ENCODE data around the gene ADAMTS2. TPM values are rescaled to one million over a fixed set of nuclear protein-coding genes. Genes with fewer than 3 reads are reported as not detected.
"Not testable (repeated sequence)": the region's sequence is repeated elsewhere in the genome, so short reads cannot be mapped to it uniquely, and the experiment has no call there.

ADAMTS2 gene
- total RNA-seq, 1 donor from 2014 or later, result not detected

GRCh38 chr5:179296150-179296821, 49.0 kb downstream of the ADAMTS2 start:
- intact Hi-C loops (cut with micrococcal nuclease), result no loop called here

DNA sequence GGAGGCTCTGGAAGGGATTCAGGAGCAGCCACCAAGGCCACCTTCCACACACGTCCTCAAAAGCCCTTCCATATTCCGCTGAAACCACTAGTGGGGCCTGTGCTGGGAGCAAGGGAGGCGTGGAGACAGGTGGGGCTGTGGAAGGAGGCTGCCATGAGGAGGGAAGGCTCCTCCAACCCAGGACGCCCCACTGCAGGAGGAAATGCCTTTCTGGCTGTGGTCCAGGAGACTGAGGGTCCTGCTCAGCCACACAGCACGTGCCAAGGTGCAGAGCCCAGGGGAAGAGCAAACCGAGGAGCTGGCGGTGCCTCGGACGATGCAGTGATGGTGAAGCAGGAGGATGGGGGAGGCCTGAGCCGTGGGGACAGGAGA, 49.5 kb downstream of the ADAMTS2 start:
- intact Hi-C loops (cut with micrococcal nuclease), result no loop called here

GRCh38 chr5:179294891-179295777, 50.1 kb downstream of the ADAMTS2 start:
- intact Hi-C loops (cut with micrococcal nuclease), result no loop called here

DNA sequence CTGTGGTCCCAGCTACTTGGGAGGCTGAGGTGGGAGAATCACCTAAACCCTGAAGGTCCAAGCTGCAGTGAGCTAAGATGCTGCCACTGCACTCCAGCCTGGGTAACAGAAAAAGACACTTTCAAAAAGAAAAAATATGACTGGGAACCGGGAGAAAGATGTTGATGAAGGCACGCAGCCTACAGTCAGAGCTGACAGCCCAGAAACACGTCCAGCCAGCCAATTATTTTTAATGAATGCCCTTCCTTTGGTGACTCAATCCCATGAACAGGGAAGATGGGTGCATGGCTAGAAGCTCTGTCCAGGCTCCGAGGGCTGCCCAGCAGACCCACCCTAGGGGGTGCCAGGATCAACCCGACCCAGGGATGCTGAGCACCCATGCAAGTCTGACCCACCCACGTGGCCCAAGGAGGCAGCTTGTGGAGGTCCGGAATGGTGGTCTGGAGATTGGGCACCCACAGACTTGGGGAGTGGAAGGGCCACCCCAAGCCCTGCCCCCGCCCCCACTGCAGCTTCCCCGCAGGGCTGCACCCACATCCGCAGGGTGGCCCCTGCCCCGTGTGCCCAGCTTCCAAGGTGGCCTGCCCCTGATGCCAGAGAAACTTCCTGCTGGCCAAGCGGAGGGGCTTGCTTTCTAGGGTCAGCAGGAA, 51.0 kb downstream of the ADAMTS2 start:
- intact Hi-C loops (cut with micrococcal nuclease), result no loop called here

- intact Hi-C loops (cut with micrococcal nuclease), result no loop called here
These were observed 52.3 kb downstream of the ADAMTS2 start for GRCh38 chr5:179292681-179293635.

DNA sequence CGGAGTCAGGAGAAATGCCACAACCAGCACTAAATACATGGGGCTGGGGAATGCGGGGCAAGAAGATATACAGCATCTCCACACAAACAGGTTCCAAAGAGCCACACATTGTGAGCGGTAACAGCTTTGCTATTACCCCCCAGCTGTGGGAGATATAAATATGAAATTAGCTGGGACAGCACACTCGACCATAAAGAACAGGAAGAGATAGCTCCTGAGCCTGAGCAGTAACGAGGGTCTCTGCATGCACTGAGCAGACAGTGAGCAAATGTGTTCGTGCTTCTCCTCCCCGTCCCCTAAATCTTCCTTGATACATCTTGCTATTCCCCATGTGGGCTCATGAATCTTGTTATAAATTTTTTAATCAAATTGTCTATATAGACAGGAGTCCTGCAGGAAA, 53.1 kb downstream of the ADAMTS2 start:
- intact Hi-C loops (cut with micrococcal nuclease), result no loop called here

GRCh38 chr5:179290681-179291540, 54.4 kb downstream of the ADAMTS2 start:
- intact Hi-C loops (cut with micrococcal nuclease), result no loop called here

DNA sequence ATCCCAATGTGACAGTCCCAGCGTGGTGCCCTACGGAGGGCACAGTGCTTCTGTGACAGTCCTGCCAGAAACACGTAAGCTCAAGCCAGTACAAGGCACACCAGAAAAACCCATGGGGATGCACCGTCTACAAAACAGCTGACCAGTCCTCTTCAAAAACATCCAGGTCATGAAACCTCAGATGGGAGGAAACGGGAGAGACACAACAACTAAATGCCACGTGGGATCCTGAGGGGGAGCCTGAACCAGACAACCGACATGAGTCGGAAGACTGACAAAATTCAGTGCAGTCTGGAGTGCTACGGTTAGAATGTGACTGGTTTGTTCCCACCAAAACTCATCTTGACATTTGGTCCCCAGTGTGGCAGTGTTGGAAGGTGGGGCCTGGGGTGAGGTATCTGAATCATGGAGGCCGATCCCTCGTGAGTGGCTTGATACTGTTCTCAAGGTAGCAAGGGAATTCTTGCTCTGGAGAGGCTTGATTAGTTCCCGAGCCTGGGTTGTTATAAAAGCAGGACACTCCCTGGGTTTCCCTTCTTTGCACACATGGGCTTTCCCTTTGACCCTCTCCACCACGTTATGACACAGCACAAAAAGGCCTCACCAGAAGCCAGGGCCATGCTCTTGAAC, 55.4 kb downstream of the ADAMTS2 start:
- intact Hi-C loops (cut with micrococcal nuclease), result no loop called here

GRCh38 chr5:179288809-179289185, 56.5 kb downstream of the ADAMTS2 start:
- intact Hi-C loops (cut with micrococcal nuclease), result no loop called here

DNA sequence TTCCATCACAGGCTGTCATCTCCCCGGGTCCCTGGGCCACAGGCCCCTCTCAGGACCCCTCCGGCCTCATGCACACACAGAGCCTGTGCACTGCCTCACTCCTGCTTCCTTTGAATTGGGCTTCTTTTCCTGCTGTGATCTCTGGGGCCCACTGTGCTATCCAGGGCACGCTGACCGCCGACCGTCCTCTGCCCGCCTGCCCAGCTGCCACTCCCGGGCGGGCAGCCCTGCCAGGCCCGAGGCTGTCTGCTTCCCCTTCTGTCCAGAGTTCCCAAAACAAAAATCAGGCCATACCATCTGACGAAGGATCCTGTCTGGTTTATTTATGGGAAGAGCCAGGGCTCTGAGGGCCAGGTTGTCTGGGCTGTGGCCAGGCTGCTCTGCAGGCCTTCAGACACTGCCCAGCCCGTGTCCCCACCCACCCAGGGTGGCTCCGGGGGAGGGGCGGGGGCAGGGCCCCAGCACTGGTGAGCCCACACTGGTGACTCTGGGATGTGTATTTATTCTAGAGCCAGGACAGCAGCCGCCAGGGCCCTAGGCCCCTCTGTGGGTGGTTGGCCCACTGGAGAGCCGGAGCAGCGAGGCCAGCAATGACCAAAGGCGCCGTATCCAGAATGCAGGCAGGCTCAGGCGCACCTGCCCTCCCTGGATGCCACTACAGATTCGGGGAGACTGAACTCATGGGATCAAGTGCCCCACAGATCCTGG, 57.0 kb downstream of the ADAMTS2 start:
- intact Hi-C loops (cut with micrococcal nuclease), result no loop called here

GRCh38 chr5:179287631-179288030, 57.6 kb downstream of the ADAMTS2 start:
- intact Hi-C loops (cut with micrococcal nuclease), result no loop called here

GRCh38 chr5:179287071-179287470, 58.2 kb downstream of the ADAMTS2 start:
- intact Hi-C loops (cut with micrococcal nuclease), result no loop called here

DNA sequence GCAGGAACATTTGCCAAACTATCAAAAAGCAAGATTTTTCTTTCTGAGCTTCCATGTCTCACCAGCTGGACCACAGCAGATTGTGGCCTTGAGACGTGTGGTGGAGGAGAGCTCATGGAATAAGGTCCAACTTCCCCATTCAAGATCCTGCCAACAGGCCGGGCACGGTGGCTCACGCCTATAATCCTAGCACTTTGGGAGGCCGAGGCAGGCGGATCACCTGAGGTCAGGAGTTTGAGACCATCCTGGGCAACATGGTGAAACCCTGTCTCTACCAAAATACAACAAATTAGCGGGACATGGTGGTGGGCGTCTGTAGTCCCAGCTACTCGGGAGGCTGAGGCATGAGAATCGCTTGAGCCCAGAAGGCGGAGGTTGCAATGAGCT, 59.5 kb downstream of the ADAMTS2 start:
- intact Hi-C loops (cut with micrococcal nuclease), result not testable (repeated sequence)

- intact Hi-C loops (cut with micrococcal nuclease), result no loop called here
These were observed 60.3 kb downstream of the ADAMTS2 start for GRCh38 chr5:179284751-179285631.

DNA sequence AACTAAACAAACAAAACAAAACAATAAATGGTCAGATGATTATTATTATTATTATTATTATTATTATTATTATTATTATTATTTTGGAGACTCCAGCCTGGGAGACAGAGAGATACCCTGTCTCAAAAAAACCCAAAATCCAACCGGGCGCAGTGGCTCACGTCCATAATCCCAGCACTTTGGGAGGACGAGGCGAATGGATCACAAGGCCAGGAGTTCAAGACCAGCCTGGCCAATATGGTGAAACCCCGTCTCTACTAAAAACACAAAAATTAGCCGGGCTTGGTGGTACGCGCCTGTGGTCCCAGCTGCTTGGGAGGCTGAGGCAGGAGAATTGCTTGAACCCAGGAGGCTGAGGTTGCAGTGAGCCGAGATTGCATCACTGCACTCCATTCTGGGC, 61.4 kb downstream of the ADAMTS2 start:
- intact Hi-C loops (cut with micrococcal nuclease), result not testable (repeated sequence)

DNA sequence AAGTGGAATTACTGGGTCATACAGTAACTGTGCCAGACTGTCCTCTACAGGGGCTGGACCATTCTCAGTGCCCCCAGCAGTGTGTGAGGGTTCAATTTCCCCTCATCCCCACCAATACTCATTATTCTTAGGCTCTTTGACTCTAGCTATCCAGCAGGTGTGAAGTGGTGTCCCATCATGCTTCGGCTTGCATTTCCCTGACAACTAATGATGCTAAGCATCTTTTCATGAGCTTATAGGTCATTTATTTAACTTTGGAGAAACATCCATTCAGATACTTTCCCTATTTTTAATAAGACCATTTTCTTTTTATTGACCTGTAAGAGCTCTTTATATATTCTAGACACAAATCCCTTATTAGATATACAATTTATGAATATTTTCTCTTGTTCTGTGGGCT, 63.6 kb downstream of the ADAMTS2 start:
- intact Hi-C loops (cut with micrococcal nuclease), result no loop called here

GRCh38 chr5:179280095-179280490, 65.2 kb downstream of the ADAMTS2 start:
- intact Hi-C loops (cut with micrococcal nuclease), result no loop called here
